Activated CD4-positive, alpha-beta T cell treated with anti-CD3 and anti-CD28 coated beads, Interleukin-2, amount 10 ng/mL, durations not matched to agents 24 days and 14 days (primary cell): ENCODE results near the gene METTL26. TPM values are rescaled to one million over a fixed set of nuclear protein-coding genes. Genes with fewer than 3 reads are reported as not detected.

Experiments used
- DNase-seq: peaks from one replicate; pipeline ENCODE4 v3.0.0; 2022
- H3K27ac Mint-ChIP-seq: one replicate; pipeline ENCODE4 v1.8.0; 2022; ENCODE audit warnings: mild to moderate bottlenecking, mixed read lengths
- H3K27me3 Mint-ChIP-seq: one replicate; pipeline ENCODE4 v1.8.0; 2022; ENCODE audit warnings: mixed read lengths
- H3K36me3 Mint-ChIP-seq: one replicate; pipeline ENCODE4 v1.8.0; 2022; ENCODE audit warnings: low read depth, mild to moderate bottlenecking, mixed read lengths
- H3K4me1 Mint-ChIP-seq: one replicate; pipeline ENCODE4 v1.8.0; 2021; ENCODE audit warnings: mixed read lengths
- H3K4me3 Mint-ChIP-seq: one replicate; pipeline ENCODE4 v1.8.0; 2022; ENCODE audit warnings: mild to moderate bottlenecking, moderate library complexity, mixed read lengths
- H3K9me3 Mint-ChIP-seq: one replicate; pipeline ENCODE4 v1.8.0; 2021; ENCODE audit warnings: mixed read lengths
- intact Hi-C: fragments of 100-400 bp; cut with micrococcal nuclease; formaldehyde crosslinking; loops from one replicate; pipeline ENCODE4 v1.15.1; 2023
- total RNA-seq: library from RNA; stranded (reverse); gene quantifications from 2 replicates; pipeline ENCODE4 v1.2.3, GENCODE V29; 2022

The METTL26 gene
- total RNA-seq, 1 donor from 2014 or later, result 153 TPM

DNA sequence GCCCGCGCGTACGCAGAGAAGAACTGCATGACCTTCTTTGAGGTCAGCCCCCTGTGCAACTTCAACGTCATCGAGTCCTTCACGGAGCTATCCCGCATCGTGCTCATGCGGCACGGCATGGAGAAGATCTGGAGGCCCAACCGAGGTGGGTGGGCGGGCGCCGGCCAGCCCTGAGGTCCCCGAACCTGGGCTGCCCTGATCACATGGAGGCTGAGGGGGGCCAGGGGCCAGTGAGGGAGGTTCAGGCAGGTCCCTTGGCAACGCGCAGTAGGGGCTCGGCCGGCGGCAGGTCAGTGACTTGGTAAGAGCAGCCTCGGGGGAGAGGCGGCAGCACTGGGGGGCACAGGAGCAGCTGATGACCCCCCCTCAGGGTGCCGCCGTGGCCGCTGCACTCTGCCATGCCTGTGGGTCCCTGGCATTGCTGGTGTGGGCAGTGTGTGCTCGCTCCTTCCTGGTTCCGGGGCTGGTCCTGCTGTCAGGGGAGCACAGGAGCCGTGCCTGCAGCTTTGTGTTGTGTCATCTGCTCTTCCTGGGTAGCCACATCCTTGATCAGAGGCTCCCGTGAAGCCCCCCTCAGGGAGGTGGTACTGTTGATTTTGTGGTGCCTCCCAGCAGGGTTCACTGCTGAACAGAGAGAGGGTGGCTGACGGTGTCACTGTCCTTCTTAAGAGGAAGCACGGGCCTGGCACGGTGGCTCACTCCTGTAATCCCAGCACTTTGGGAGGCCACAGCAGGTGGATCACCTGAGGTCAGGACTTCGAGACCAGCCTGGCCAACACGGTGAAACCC, 9.9 kb downstream of the METTL26 start:
- intact Hi-C loops, result no loop called here
- no peak overlapping the region for H3K4me3 Mint-ChIP-seq
- H3K27me3 Mint-ChIP-seq, result no peaks in the 10 kb centered on the region
- no peak for DNase-seq
- no peaks in the 10 kb centered on the region for H3K9me3 Mint-ChIP-seq
- no peak overlapping the region for H3K27ac Mint-ChIP-seq
- H3K4me1 Mint-ChIP-seq, result no peaks in the 10 kb centered on the region
- H3K36me3 Mint-ChIP-seq, result peaks cover 2% of the 10 kb centered on the region

DNA sequence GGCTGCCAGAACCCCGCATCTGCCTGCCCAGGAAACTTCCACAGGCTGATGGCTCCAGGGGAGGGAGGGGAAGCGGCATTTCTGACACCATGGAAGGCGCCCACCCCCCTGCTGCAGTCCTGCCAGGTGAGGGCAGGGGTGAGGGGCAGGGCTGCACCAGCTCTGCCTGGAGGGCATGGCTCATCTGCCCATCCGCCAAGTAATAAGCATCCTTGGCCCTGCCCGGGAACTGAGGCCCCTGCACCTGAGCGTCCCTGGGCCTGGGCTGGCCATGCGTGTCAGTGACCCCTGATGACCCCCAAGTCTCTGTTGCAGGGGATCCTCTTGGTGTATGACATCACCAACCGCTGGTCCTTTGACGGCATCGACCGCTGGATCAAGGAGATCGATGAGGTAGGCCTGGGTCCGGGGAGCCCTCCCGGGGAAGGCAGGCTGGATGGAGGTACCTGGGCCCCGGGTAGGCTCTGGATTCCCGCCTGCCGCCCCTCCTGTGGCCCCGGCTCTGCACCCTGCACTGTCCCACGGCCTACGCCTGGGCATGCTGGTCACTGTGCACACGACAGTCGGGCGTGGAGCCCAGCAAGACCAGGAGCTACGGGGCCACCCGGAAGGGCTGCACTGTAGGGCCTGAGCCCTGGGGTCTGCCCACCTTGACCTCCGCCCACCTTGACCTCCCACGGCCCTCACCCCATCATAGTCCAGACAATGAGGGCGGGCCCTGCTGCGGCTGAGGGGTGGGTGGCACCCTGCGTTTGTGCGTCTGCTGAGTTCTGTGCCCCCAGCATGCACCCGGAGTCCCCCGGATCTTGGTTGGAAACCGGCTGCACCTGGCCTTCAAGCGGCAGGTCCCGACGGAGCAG, 10.8 kb downstream of the METTL26 start:
- Mint-ChIP-seq H3K27ac (no peak overlapping the region), H3K27me3 (no peaks in the 10 kb centered on the region), H3K36me3 (peaks cover 2% of the 10 kb centered on the region), H3K9me3 (no peaks in the 10 kb centered on the region), H3K4me3 (no peak overlapping the region), H3K4me1 (no peaks in the 10 kb centered on the region)
- intact Hi-C loops, result no loop called here
- no peak for DNase-seq

DNA sequence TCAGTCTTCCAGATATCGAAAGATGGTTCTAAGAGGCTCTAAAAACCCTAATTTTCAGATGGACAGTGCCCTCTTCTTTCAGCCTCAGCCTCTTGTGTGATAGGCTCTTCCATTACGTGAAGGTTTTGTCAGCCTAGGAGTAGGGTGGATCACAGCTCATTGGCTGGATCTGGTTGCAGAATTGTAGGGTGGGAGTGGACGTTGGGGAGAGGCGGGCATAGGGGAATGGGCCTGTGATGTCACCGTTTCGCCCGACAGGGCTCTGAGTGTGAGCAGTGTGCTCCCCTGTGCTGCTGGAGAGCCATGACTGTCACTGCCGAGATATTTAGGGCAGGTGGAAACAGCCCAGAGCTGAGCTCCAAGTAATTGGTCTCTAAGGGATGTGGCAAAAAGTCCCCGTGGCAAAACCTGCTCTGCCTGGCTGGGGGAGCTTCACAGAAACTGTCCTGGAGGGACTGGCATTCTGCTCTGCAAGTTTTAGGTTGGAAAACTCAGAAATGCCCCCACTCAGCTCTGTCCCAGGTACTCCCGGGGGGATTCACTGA, 11.5 kb downstream of the METTL26 start:
- H3K36me3 Mint-ChIP-seq, result peaks cover 2% of the 10 kb centered on the region
- no peaks in the 10 kb centered on the region for H3K9me3 Mint-ChIP-seq
- DNase-seq, result no peak
- no peaks in the 10 kb centered on the region for H3K4me1 Mint-ChIP-seq
- H3K27ac Mint-ChIP-seq, result no peak overlapping the region
- no peaks in the 10 kb centered on the region for H3K27me3 Mint-ChIP-seq
- intact Hi-C loops, result no loop called here
- no peak overlapping the region for H3K4me3 Mint-ChIP-seq

DNA sequence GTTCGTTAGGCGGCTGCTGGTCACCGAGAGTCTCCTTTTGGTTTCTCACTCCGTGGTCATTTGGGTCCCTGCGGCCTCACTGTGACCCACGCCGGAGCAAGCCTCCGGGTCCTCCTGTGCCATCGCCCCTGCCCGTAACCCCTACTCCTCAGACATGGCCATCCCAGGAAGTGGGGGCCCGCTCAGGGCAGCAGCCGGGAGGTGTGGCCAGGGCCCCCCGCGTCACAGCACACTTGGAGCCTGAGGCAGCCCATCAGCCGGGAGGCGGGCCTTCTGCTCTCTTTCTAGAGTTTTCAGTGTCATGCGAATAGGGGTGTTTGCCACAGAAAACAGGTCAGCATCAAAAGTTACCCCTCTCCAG, 13.2 kb downstream of the METTL26 start:
- intact Hi-C loops, result no loop called here
- Mint-ChIP-seq H3K36me3 (peaks cover 2% of the 10 kb centered on the region), H3K4me1 (no peaks in the 10 kb centered on the region), H3K27ac (no peak overlapping the region), H3K4me3 (no peak overlapping the region), H3K9me3 (no peaks in the 10 kb centered on the region), H3K27me3 (no peaks in the 10 kb centered on the region)
- no peak for DNase-seq

DNA sequence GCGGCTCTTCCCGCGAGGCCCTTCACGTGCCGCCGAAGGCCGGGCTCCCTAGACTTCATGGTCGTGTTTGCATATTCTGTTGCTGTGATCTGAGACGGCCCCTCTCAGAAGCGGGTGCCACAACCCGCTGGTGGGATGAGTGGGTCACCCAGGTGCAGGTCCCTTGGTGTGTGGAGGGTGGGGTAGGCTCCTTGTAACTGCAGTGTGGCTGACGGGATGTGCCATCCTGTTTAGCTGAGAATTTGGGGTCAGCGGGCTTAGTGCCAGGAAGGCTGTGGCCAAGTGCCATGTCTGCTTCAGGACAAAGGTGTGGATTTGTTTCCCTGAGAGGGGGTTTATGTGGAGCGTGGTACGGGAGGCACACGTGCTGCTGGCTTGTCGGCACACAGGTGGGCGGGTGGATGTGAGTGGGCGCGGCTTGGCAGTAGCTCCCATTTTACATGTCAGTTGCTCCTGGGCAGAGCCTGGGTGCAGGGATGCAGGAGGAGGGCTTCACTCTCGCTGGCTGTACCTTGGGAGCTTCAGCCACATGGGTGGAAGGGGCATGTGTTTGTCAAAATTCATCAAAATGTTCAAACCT, 14.5 kb downstream of the METTL26 start:
- intact Hi-C loops, result no loop called here
- Mint-ChIP-seq H3K4me1 (no peaks in the 10 kb centered on the region), H3K4me3 (no peak overlapping the region), H3K36me3 (no peaks in the 10 kb centered on the region), H3K27me3 (no peaks in the 10 kb centered on the region), H3K27ac (no peak overlapping the region), H3K9me3 (no peaks in the 10 kb centered on the region)
- no peak for DNase-seq

DNA sequence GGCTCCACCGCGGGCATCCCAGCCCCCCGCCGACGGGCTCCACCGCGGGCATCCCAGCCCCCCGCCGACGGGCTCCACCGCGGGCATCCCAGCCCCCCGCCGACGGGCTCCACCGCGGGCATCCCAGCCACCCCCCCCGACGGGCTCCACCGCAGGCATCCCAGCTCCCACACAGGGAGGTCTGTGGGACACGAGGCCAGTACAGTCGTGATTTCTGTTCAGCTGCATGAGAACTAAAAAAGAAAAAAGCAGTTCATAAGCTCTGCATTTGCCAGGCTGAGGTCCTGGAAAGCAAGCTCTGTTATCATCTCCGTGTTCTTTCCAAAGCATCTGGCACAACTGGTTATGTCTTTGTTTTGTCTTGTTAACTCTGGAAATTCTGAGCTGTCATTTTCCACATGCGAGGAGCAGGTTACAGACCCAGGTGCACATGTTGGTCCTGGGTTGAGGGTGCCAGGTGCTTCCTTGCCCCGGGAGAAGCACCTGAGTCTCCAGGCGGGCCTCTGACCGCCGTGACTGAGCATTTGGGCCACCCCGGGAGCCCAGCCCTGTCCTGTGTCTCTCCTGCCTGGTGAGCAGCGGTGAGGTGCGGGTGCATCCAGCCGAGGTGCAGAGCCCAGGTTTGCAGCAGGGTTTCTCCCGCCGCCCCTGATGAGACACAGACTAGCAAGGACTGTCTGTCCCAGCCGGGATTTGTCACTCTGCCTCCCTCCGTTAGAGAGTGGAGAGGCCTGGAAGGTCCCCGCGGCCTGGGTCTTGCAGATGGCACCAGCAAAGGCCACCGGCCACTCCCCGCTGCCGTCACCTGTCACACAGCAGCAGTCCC, 15.2 kb downstream of the METTL26 start:
- no peak overlapping the region for H3K4me3 Mint-ChIP-seq
- no peaks in the 10 kb centered on the region for H3K9me3 Mint-ChIP-seq
- no peaks in the 10 kb centered on the region for H3K4me1 Mint-ChIP-seq
- intact Hi-C loops, result no loop called here
- DNase-seq, result no peak
- no peak overlapping the region for H3K27ac Mint-ChIP-seq
- H3K36me3 Mint-ChIP-seq, result no peaks in the 10 kb centered on the region
- no peaks in the 10 kb centered on the region for H3K27me3 Mint-ChIP-seq

DNA sequence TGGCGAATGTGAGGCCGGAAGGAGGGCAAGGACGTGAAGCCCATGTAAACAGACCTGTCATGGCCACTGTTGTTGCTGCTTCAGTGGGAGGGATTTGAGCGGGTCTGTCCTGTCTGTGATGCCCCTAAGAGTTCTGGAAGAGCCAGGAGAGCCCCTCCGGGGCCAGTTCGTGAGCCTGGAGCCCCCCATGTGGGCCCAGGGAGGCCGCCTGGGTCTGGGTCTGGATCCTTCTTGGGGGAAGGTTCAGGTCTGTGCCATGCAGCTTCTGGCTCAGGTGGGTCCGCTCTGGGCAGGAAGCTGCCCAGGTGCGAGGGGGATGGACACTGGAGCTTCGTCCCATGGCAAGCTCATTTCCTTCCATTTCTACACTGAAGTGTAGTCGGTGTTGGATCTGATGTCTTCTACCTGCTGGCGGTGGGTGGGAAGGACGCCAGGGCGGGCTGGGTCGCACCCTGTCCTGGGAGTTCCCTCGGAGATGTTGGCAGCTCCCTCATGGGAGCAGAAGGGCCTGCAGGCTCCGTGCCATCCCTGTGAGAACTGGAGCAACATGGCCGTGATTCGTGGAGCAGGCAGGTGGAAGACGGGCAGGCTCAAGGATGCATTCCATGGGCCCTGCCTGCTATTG, 16.5 kb downstream of the METTL26 start:
- H3K27me3 Mint-ChIP-seq, result no peaks in the 10 kb centered on the region
- DNase-seq, result no peak
- no peaks in the 10 kb centered on the region for H3K4me1 Mint-ChIP-seq
- H3K9me3 Mint-ChIP-seq, result no peaks in the 10 kb centered on the region
- H3K36me3 Mint-ChIP-seq, result no peaks in the 10 kb centered on the region
- intact Hi-C loops, result loop anchor here (10.0 kb wide), 1 partner anchor 55 kb away; the partner anchor contains the start of genes NHLRC4, PIGQ and PRR35
- H3K27ac Mint-ChIP-seq, result no peak overlapping the region
- no peak overlapping the region for H3K4me3 Mint-ChIP-seq

DNA sequence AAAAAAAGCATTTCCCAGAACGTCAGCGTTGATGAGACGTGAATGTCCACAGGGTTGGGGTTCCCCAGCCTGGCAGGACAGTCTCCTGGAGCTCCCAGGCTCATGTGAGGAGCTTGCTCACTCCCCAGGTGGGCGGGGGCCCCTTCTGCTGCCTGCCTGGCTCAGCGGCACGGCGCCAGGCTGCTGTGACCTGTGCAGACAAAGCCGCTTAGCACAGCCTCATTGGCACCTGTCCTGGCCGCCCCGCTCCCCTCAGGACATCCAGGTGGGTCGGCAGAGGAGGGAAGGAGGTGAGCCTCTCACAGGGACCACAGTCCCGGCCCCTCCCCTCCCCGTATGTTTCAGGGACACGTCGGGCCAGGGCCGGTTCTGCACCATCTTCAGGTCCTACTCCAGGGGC, 18.2 kb downstream of the METTL26 start:
- intact Hi-C loops, result loop anchor here (10.0 kb wide), 1 partner anchor 53 kb away; the partner anchor contains the start of genes NHLRC4, PIGQ and PRR35
- Mint-ChIP-seq H3K4me3 (no peak overlapping the region), H3K4me1 (no peaks in the 10 kb centered on the region), H3K36me3 (no peaks in the 10 kb centered on the region), H3K27ac (no peak overlapping the region), H3K27me3 (no peaks in the 10 kb centered on the region), H3K9me3 (no peaks in the 10 kb centered on the region)
- DNase-seq, result no peak

DNA sequence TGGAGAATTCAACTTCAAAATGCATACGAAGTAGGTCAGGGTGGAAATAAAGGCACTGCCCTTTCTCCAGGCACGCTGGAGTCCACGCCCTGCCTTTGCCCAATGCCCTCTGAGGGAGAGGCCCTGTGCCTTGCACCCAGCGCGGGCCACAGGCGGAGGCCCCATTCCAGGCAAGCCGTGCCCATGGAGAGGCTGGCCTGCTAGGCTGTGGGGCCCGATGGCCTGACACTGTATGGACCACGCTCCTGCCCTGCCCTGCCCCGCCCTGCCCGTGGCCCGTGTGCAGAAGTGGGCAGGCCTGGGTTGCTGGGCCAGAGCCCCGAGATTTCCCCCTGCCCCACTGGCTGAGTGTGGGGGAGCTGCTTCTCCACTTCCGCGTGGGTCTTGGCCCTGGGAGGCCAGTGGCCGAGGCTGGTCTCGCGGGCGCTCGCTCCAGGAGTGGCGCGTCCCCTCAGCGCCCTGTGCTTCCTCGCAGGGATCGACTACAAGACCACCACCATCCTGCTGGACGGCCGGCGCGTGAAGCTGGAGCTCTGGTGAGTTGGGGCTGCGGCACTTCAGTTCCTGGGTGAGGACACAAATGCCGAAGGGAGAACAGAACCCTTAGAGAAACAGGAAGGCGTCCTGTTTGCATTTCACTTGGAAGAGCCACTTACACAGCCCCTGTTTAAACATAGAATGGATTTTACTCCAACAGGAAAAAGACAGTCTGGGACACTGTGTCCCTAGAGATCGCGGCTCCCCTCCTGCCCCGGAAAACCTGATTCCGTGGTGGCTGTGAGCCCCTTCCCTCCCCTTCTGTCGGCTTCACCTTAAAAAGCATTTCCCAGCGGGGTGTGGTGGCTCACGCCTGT, 19.1 kb downstream of the METTL26 start:
- Mint-ChIP-seq H3K4me1 (no peaks in the 10 kb centered on the region), H3K27me3 (no peaks in the 10 kb centered on the region), H3K36me3 (no peaks in the 10 kb centered on the region), H3K27ac (no peak overlapping the region), H3K4me3 (no peak overlapping the region), H3K9me3 (no peaks in the 10 kb centered on the region)
- intact Hi-C loops, result loop anchor here (10.0 kb wide), 1 partner anchor 52 kb away; the partner anchor contains the start of genes NHLRC4, PIGQ and PRR35
- no peak for DNase-seq

DNA sequence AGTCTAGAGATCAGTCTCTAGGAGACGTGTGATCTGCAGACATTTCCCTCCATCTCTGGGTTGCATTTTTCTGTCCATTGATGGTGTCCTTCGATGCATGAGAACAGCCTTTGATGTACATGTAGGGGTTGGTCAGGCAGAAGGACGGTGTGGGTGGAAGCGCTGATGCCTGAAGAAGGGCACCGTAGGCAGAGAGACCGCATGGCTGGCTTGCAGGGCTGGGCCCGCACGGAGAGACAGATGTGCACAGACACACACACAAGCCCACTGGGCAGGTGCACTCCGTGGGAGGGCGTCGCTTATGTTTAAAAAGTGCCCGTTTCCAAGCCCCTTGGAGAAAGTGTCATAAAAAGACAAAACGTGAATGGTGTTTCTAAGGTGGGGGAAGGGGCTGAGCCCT, 21.0 kb downstream of the METTL26 start:
- no peak for DNase-seq
- H3K36me3 Mint-ChIP-seq, result no peaks in the 10 kb centered on the region
- peaks cover 2% of the 10 kb centered on the region for H3K4me1 Mint-ChIP-seq
- no peak overlapping the region for H3K4me3 Mint-ChIP-seq
- intact Hi-C loops, result loop anchor here (10.0 kb wide), 1 partner anchor 50 kb away; the partner anchor contains the start of genes NHLRC4, PIGQ and PRR35
- no peaks in the 10 kb centered on the region for H3K27me3 Mint-ChIP-seq
- no peak overlapping the region for H3K27ac Mint-ChIP-seq
- H3K9me3 Mint-ChIP-seq, result no peaks in the 10 kb centered on the region

DNA sequence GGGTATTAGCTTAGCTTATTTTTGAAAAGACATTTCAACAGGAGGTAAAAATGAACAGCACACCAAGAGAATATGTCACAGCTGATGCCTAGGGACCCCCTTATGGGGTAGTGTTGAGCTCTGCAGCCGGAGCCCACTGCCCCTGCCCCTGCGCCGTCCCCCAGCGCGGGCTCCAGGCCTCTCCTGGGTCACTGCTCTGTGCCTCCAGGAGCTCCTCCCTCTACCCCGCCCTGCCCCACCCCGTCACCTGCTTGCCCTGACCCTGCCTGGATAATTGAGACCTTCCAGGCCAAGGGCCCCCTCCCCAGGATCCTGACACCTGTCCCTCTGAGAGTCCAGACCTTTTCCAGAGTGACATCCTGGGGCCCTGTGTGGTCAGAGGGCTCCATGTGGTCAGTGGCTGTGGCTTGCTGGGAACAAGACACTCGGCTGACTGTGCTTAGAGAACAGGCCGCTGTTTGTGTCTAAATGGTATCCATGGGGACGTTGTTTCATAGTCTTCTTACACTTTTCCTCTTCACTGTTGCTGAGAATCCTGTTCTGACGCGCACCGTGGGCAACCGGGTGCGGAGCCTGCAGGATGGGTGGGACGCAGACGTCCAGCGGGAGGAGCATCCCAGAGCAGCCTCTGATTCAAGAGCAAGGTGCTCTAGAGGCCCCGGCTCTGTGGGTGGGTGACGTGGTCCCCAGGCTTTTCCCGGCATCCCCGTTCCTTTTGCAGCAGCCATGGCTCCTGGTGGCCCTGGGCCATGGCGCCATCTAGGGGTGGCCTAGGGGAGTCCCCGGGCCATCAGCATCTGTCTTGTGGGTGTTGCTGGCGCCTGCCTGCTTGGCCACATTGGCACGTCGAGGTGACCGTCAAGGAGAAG, 25.4 kb downstream of the METTL26 start:
- Mint-ChIP-seq H3K36me3 (no peaks in the 10 kb centered on the region), H3K27me3 (no peaks in the 10 kb centered on the region), H3K4me1 (peaks cover 2% of the 10 kb centered on the region), H3K27ac (no peak overlapping the region), H3K4me3 (no peak overlapping the region), H3K9me3 (no peaks in the 10 kb centered on the region)
- DNase-seq, result peak; percentile 79
- intact Hi-C loops, result loop anchor here (10.0 kb wide), 1 partner anchor 46 kb away; the partner anchor contains the start of genes NHLRC4, PIGQ and PRR35
